ENCODE data around the gene SLK.

GRCh38 chr10:104059364-104059763, 92.4 kb downstream of the SLK start:
- TF ChIP-seq EZH2 (IDR thresholded peaks at IDR 0.05): no peak
- TF ChIP-seq CTCF (IDR thresholded peaks at IDR 0.05): no peak

Data from neural progenitor cell (in vitro differentiated cells).